ENCODE data around the gene TRIM25. TPM values are rescaled to one million over a fixed set of nuclear protein-coding genes. Genes with fewer than 3 reads are reported as not detected.

The TRIM25 gene
- total RNA-seq, 4 donors from 2014 or later, result 17.4 to 80.0 (median 35.0) TPM

DNA sequence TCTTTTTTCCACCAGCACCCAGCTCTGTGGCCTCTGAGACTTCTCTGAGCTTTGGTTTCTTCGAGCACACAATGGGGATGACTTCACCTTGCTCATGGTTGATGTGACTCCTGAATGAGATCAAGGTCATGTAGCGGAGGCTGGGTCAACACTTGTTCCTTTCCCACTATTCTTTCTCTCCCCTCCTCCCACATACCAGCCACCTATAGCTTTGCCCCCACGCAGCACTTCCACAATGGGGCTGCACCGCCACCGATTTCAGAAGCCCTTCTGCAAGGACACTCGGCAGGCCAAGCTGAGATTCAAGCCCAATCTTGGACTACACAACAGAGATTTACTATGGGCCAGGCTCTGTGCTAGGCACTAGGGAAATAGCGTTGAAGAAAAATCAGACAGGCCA, 14.4 kb downstream of the TRIM25 start:
- H3K27me3 ChIP-seq, result no peaks in the 10 kb centered on the region
- TF ChIP-seq, protein P1, sequence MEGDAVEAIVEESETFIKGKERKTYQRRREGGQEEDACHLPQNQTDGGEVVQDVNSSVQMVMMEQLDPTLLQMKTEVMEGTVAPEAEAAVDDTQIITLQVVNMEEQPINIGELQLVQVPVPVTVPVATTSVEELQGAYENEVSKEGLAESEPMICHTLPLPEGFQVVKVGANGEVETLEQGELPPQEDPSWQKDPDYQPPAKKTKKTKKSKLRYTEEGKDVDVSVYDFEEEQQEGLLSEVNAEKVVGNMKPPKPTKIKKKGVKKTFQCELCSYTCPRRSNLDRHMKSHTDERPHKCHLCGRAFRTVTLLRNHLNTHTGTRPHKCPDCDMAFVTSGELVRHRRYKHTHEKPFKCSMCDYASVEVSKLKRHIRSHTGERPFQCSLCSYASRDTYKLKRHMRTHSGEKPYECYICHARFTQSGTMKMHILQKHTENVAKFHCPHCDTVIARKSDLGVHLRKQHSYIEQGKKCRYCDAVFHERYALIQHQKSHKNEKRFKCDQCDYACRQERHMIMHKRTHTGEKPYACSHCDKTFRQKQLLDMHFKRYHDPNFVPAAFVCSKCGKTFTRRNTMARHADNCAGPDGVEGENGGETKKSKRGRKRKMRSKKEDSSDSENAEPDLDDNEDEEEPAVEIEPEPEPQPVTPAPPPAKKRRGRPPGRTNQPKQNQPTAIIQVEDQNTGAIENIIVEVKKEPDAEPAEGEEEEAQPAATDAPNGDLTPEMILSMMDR (IDR thresholded peaks at IDR 0.05), result no peak
- TF ChIP-seq POLR2A (IDR thresholded peaks at IDR 0.05), result no peak
- no peaks in the 10 kb centered on the region for H3K9me3 ChIP-seq
- no peak overlapping the region for H3K4me3 ChIP-seq
- H3K4me1 ChIP-seq, result no peaks in the 10 kb centered on the region
- DNase-seq, result no peak
- no peak overlapping the region for H3K27ac ChIP-seq
- intact Hi-C loops (cut with DNase I; ENCODE audit: low total_unique reads), result no loop called here
- H3K36me3 ChIP-seq, result no peaks in the 10 kb centered on the region

DNA sequence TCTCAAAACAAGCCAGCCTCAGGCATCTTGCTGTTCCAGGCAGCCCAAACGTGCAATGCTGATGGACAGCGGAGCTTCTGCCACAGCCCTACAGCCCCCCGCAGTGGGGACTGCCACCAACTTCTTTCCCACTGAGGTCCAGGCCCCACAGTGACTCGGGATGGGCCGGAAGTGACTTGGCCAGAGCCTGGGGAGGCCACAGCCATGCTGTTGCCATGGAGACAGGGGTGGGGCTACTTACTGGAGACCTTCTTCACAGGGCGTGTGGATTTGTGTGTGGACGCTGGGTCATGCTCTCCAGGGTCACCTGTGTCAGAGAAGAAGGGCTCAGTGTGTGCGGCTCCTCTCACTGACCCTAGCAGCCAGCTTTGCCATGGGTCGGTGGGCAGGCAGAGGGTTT, 15.0 kb downstream of the TRIM25 start:
- no peak for DNase-seq
- no peaks in the 10 kb centered on the region for H3K9me3 ChIP-seq
- no peak for TF ChIP-seq POLR2A (IDR thresholded peaks at IDR 0.05)
- TF ChIP-seq, protein P1 (IDR thresholded peaks at IDR 0.05), result no peak
- intact Hi-C loops (cut with DNase I; ENCODE audit: low total_unique reads), result no loop called here
- H3K4me1 ChIP-seq, result no peaks in the 10 kb centered on the region
- no peak overlapping the region for H3K4me3 ChIP-seq
- H3K27ac ChIP-seq, result no peak overlapping the region
- H3K36me3 ChIP-seq, result no peaks in the 10 kb centered on the region
- H3K27me3 ChIP-seq, result no peaks in the 10 kb centered on the region

DNA sequence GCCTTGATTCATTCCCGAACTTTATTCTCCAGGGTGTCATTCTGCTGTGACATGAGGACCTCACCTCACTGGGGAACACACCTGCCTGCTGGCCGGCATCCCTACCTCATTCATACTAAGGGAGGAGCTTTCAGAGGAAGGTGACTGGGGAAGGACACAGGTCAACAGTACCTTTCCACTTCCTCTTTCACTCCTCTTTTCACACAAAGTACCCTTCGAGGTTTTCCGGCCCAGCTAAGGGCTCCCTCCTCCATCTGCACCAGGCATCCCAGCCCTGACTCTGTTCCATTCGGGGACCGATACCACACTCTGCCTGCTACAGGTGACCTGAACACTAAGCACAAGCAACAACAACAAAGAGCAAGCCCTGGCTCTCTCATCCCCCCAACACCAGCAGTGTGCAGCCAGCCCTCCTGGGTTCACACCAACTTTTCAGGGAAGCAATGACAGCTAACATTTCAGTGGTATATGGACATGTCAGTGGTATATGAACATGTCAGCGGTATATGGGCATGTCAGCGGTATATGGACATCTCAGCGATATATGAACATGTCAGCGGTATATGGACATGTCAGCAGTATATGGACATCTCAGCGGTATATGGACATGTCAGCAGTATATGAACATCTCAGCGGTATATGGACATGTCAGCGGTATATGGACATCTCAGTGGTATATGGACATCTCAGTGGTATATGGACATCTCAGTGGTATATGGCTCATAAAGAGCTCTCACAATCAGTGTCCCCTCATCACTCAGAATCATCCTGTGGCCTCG, 16.0 kb downstream of the TRIM25 start:
- Histone ChIP-seq H3K4me1 (no peaks in the 10 kb centered on the region), H3K27ac (no peak overlapping the region), H3K27me3 (no peaks in the 10 kb centered on the region), H3K36me3 (no peaks in the 10 kb centered on the region), H3K9me3 (no peaks in the 10 kb centered on the region), H3K4me3 (no peak overlapping the region)
- no peak for TF ChIP-seq POLR2A (IDR thresholded peaks at IDR 0.05)
- TF ChIP-seq, protein P1 (IDR thresholded peaks at IDR 0.05), result no peak
- intact Hi-C loops (cut with DNase I; ENCODE audit: low total_unique reads), result no loop called here
- no peak for DNase-seq

DNA sequence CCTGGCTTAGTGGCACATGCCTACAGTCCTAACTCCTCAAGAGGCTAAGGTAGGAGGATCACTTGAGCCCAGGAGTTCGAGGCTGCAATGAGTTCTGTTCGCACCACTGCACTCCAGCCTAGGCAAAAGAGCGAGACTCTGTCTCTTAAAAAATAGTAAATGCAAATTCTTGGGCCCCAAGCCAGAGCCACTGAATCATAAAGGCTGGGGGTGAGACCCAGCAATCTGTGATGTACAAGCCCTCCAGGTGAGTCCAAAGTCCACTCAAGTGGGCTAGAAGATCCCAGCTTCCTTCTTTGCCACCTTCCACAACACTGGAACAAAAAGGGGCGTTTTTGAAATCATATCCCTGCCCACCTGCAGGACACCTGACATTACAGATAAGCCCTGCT, 16.9 kb downstream of the TRIM25 start:
- Histone ChIP-seq H3K4me1 (no peaks in the 10 kb centered on the region), H3K27me3 (no peaks in the 10 kb centered on the region), H3K36me3 (no peaks in the 10 kb centered on the region), H3K27ac (no peak overlapping the region), H3K9me3 (no peaks in the 10 kb centered on the region), H3K4me3 (no peak overlapping the region)
- TF ChIP-seq POLR2A (IDR thresholded peaks at IDR 0.05), result no peak
- TF ChIP-seq, protein P1 (IDR thresholded peaks at IDR 0.05), result no peak
- intact Hi-C loops (cut with DNase I; ENCODE audit: low total_unique reads), result no loop called here
- DNase-seq, result no peak

DNA sequence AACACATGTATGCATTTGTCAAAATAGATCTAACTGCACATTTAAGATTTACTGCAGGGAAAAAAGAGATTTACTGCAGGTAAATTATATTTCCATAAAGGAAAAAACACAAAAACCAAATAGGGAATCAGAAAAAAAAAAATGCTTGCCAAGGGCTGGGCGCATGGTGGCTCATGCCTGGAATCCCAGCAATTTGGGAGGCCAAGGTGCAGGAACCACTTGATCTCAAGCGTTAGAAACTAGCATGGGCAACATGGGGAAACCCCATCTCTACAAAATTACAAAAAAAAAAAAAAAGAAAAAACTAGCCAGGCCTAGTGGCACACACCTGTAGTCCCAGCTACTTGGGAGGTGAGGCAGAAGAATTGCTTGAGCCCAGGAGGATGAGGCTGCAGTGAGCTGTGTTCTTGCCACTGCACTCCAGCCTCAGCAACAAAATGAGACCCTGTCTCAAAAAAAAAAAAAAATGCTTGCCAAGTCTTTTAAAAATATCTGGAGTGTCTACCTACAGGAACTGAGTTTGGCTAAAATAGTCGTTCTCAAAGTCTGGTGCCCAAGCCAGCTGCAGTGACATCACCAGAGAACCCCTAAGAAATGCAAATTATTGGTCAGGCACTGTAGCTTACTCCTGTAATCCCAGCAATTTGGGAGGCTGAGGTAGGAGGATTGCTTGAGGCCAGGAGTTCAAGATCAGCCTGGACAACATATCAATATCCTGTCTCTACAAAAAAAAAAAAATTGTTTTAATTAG, 17.5 kb downstream of the TRIM25 start:
- no peak overlapping the region for H3K27ac ChIP-seq
- no peaks in the 10 kb centered on the region for H3K9me3 ChIP-seq
- H3K27me3 ChIP-seq, result no peaks in the 10 kb centered on the region
- TF ChIP-seq, protein P1 (IDR thresholded peaks at IDR 0.05), result no peak
- no peaks in the 10 kb centered on the region for H3K36me3 ChIP-seq
- DNase-seq, result no peak
- H3K4me1 ChIP-seq, result no peaks in the 10 kb centered on the region
- H3K4me3 ChIP-seq, result no peak overlapping the region
- intact Hi-C loops (cut with DNase I; ENCODE audit: low total_unique reads), result no loop called here
